HL-60 (cell line): ENCODE data around the gene PPID.
"Not testable (repeated sequence)": the region's sequence is repeated elsewhere in the genome, so short reads cannot be mapped to it uniquely, and the experiment has no call there.

ENCODE experiments used
- DNase-seq, 2 experiments: peaks; one replicate each; pipeline ENCODE4 v3.0.0-alpha.2; 2010 to 2020; ENCODE audit warnings: low read depth in 1 of 2, low spot score in 1 of 2
- H3K27ac ChIP-seq: fragments of 250-450 bp; sonication (Bioruptor Pico); replicated peaks from 2 replicates; pipeline ENCODE4 v1.5.1; 2020; ENCODE audit warnings: mild to moderate bottlenecking, moderate library complexity
- H3K27me3 ChIP-seq: fragments of 250-450 bp; sonication (Bioruptor Pico); 2 replicates; pipeline ENCODE4 v1.5.1; 2021; ENCODE audit warnings: mild to moderate bottlenecking, moderate library complexity; ENCODE audit not compliant: insufficient read depth, poor library complexity, severe bottlenecking
- H3K4me3 ChIP-seq: replicated peaks from 2 replicates; pipeline ENCODE4 v1.5.1; 2011; ENCODE audit warnings: mild to moderate bottlenecking, control low read depth, low read length; ENCODE audit not compliant: insufficient read depth
- GABPA ChIP-seq: IDR thresholded peaks from 2 replicates; pipeline ENCODE4 v1.6.1; 2012; ENCODE audit warnings: low read depth
- POLR2AphosphoS5 ChIP-seq: IDR thresholded peaks from 2 replicates; pipeline ENCODE4 v1.6.1; 2012; ENCODE audit warnings: low read depth
- SPI1 ChIP-seq: IDR thresholded peaks from 2 replicates; pipeline ENCODE4 v1.6.1; 2012; ENCODE audit warnings: low read depth, mild to moderate bottlenecking, borderline replicate concordance
- TF ChIP-seq, protein P1 (sequence below): IDR thresholded peaks from 2 replicates; pipeline ENCODE4 v1.6.1; 2012; ENCODE audit warnings: low read depth; ENCODE audit not compliant: insufficient replicate concordance
- TF ChIP-seq, protein P2 (sequence below): IDR thresholded peaks from one replicate; pipeline ENCODE4 v1.5.1; 2011; ENCODE audit warnings: low read length, control low read depth, inconsistent platforms; ENCODE audit not compliant: insufficient read depth

Gene PPID

DNA sequence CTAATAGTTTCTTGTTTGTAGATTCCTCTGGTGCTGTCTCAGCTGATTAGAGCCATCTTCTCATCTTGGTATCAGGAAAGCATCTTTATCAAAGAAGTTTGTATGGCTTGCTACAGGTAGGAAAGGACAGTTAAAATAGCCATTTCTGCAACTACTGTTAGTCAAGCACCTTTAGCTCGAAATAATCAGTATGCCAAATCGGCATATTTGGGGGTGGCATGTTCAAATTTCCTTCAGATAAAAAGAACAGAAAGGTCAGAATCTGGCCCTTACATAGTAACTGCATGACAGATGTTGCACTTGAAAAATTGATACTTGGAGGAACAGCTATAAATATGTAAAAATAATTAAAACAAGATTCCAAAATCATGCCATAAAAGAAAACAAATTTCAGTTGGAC lies 56.3 kb downstream of the PPID start:
- Histone ChIP-seq H3K27me3 (no peaks in the 10 kb centered on the region), H3K27ac (no peak overlapping the region), H3K4me3 (no peak overlapping the region)
- TF ChIP-seq, protein P1, sequence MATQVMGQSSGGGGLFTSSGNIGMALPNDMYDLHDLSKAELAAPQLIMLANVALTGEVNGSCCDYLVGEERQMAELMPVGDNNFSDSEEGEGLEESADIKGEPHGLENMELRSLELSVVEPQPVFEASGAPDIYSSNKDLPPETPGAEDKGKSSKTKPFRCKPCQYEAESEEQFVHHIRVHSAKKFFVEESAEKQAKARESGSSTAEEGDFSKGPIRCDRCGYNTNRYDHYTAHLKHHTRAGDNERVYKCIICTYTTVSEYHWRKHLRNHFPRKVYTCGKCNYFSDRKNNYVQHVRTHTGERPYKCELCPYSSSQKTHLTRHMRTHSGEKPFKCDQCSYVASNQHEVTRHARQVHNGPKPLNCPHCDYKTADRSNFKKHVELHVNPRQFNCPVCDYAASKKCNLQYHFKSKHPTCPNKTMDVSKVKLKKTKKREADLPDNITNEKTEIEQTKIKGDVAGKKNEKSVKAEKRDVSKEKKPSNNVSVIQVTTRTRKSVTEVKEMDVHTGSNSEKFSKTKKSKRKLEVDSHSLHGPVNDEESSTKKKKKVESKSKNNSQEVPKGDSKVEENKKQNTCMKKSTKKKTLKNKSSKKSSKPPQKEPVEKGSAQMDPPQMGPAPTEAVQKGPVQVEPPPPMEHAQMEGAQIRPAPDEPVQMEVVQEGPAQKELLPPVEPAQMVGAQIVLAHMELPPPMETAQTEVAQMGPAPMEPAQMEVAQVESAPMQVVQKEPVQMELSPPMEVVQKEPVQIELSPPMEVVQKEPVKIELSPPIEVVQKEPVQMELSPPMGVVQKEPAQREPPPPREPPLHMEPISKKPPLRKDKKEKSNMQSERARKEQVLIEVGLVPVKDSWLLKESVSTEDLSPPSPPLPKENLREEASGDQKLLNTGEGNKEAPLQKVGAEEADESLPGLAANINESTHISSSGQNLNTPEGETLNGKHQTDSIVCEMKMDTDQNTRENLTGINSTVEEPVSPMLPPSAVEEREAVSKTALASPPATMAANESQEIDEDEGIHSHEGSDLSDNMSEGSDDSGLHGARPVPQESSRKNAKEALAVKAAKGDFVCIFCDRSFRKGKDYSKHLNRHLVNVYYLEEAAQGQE, result no peak
- no peak for TF ChIP-seq POLR2AphosphoS5
- TF ChIP-seq, protein P2, sequence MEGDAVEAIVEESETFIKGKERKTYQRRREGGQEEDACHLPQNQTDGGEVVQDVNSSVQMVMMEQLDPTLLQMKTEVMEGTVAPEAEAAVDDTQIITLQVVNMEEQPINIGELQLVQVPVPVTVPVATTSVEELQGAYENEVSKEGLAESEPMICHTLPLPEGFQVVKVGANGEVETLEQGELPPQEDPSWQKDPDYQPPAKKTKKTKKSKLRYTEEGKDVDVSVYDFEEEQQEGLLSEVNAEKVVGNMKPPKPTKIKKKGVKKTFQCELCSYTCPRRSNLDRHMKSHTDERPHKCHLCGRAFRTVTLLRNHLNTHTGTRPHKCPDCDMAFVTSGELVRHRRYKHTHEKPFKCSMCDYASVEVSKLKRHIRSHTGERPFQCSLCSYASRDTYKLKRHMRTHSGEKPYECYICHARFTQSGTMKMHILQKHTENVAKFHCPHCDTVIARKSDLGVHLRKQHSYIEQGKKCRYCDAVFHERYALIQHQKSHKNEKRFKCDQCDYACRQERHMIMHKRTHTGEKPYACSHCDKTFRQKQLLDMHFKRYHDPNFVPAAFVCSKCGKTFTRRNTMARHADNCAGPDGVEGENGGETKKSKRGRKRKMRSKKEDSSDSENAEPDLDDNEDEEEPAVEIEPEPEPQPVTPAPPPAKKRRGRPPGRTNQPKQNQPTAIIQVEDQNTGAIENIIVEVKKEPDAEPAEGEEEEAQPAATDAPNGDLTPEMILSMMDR, result no peak
- no peak for TF ChIP-seq GABPA
- no peak for TF ChIP-seq SPI1
- DNase-seq, result no peak

DNA sequence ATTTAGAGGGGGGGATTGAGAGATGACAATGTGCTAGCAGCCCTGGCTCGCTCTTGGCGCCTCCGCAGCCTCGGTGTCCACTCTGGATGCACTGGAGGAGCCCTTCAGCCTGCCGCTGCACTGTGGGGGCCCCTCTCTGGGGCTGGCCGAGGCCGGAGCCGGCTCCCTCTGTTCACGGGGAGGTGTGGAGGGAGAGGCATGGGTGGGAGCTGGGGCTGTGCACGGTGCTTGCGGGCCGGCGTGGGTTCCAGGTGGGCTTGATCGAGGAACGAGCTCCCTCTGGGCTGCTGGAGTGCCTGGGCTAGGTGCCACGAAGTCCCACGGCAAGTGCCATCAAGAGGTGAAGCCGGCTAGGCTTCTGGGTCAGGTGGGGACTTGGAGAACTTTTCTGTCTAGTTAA lies 58.4 kb downstream of the PPID start:
- TF ChIP-seq, protein P2, result no peak
- 0 out of 2 replicates have a peak, but pooled peaks have one; percentile 17 for TF ChIP-seq POLR2AphosphoS5
- H3K27me3 ChIP-seq, result no peaks in the 10 kb centered on the region

DNA sequence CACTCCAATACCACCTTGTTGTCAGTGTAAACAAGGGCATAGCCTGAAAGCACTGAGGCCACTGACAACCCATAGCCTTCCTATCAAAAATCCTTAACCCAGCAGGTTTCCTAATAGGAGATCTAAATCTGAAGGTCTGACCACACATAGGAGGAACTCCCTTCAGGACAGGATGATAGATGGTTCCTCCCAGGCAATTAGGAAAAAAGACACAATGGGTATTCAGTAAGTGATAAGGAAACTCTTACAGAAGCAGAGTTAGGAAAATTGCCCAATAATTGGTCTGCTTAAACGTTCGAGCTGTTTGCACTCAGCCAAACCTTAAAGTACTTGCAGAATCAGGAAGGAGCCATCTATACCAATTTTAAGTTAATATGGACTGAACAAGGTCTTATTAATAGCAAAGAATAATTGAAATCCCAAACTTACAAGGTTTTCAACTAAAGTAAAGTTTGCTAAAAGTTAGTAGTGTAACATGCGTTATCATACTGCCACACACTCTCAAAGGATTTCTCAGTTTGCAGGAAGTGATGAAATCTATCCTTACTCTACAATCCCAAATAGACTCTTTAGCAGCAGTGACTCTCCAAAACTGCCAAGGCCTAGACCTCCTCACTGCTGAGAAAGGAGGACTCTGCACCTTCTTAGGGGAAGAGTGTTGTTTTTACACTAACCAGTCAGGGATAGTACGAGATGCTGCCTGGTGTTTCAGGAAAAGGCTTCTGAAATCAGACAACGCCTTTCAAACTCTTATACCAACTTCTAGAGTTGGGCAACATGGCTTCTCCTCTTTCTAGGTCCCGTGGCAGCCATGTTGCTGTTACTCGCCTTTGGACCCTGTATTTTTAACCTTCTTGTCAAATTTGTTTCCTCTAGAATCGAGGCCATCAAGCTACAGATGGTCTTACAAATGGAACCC lies 59.2 kb downstream of the PPID start:
- peak; percentile 70 to 80 for DNase-seq
- peak; percentile 57; the same call in 1 of the 2 replicates for TF ChIP-seq SPI1
- H3K4me3 ChIP-seq, H3K27me3 ChIP-seq: not testable (repeated sequence)
- peak overlapping the region; percentile 91 for H3K27ac ChIP-seq

More for the DNA sequence above, 58.4 kb downstream of the PPID start:
- H3K27ac ChIP-seq, result peak overlapping the region; percentile 91
- no peak for DNase-seq
- no peak overlapping the region for H3K4me3 ChIP-seq

DNA sequence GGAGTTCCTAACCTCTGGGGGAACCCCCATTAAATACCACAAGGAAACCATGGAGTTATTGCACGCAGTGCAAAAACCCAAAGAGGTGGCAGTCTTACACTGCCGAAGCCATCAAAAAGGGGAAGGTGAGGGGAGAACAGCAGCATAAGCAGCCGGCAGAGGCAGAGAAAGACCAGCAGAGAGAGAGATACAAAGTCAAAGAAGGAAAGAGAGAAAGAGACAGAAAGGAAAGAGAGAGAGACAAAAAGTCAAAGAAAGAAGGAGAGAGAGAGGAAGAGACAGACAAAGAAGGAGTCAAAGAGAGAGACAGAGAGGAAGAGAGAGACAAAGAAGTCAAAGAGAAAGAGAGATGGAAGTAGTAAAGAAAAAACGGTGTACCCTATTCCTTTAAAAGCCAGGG lies 59.9 kb downstream of the PPID start:
- not testable (repeated sequence) for H3K4me3 ChIP-seq
- peak; percentile 45; the same call in 1 of the 2 replicates for TF ChIP-seq SPI1

More for the DNA sequence above, 59.9 kb downstream of the PPID start:
- H3K27me3 ChIP-seq, result not testable (repeated sequence)
- H3K27ac ChIP-seq, result peak overlapping the region; percentile 91
- DNase-seq, result peak in 1 of 2 experiments; percentile 82
